OCI-LY3 (cell line): Measurements from ENCODE around the gene MED12L.
A peak's percentile ranks its signal among the peaks of the same experiment; 100 is the strongest.

Source experiments
- H2AFZ ChIP-seq: fragments of 200-600, 300-600 bp; shearing (Covaris generic); 2 replicates; pipeline ENCODE4 v1.6.0; 2014; ENCODE audit warnings: antibody characterized with exemption, low read depth, low read length
- H3K27ac ChIP-seq: fragments of 200-600, 300-600 bp; sonication (generic); 2 replicates; pipeline ENCODE4 v1.5.1; 2014; ENCODE audit warnings: mild to moderate bottlenecking, low read length, moderate library complexity, mixed read lengths
- H3K27me3 ChIP-seq: fragments of 200-600, 300-600 bp; sonication (generic); 2 replicates; pipeline ENCODE4 v1.6.1; 2014; ENCODE audit warnings: low read depth, low read length, mixed read lengths
- H3K36me3 ChIP-seq: fragments of 200-600, 300-600 bp; sonication (generic); replicated peaks from 2 replicates; pipeline ENCODE3; 2014; ENCODE audit warnings: low read depth, low read length, mixed read lengths
- H3K4me1 ChIP-seq: fragments of 300-600, 200-600 bp; sonication (generic); 2 replicates; pipeline ENCODE4 v1.6.1; 2014; ENCODE audit warnings: low read length, mixed read lengths
- H3K4me2 ChIP-seq: fragments of 200-600, 300-600 bp; sonication (generic); 2 replicates; pipeline ENCODE4 v1.6.1; 2014; ENCODE audit warnings: low read length, mixed read lengths
- H3K4me3 ChIP-seq: fragments of 300-600, 200-600 bp; sonication (generic); 2 replicates; pipeline ENCODE4 v1.5.1; 2014; ENCODE audit warnings: antibody characterized with exemption, mild to moderate bottlenecking, low read length, moderate library complexity
- H3K79me2 ChIP-seq: fragments of 300-600, 200-600 bp; shearing (Covaris generic); 2 replicates; pipeline ENCODE4 v1.6.1; 2014; ENCODE audit warnings: mild to moderate bottlenecking, low read length, mixed read lengths
- H3K9ac ChIP-seq: fragments of 300-600, 200-600 bp; shearing (Covaris generic); 2 replicates; pipeline ENCODE4 v1.6.0; 2014; ENCODE audit warnings: mild to moderate bottlenecking, low read length, moderate library complexity
- H3K9me3 ChIP-seq: fragments of 200-600, 300-600 bp; shearing (Covaris generic); 2 replicates; pipeline ENCODE4 v1.6.1; 2014; ENCODE audit warnings: low read length, mixed read lengths; ENCODE audit not compliant: insufficient read depth
- H4K20me1 ChIP-seq: fragments of 200-600, 300-600 bp; sonication (generic); 2 replicates; pipeline ENCODE4 v1.6.1; 2016; ENCODE audit warnings: low read length, mixed read lengths; ENCODE audit not compliant: insufficient read depth
- CTCF ChIP-seq: fragments of 200-600, 300-600 bp; sonication (generic); IDR thresholded peaks from 2 replicates; pipeline ENCODE4 v1.5.1; 2014; ENCODE audit warnings: antibody characterized with exemption, low read length, low read depth
- EZH2phosphoT487 ChIP-seq: fragments of 200-600 bp; shearing (Covaris generic); IDR thresholded peaks from 2 replicates; pipeline ENCODE4 v1.6.1; 2018; ENCODE audit warnings: antibody characterized with exemption, mixed run types, low read depth

MED12L gene

GRCh38 chr3:151144760-151145159 is 59.3 kb downstream of the MED12L start:
- no peak overlapping the region for H3K9ac ChIP-seq
- no peaks in the 10 kb centered on the region for H4K20me1 ChIP-seq
- no peaks in the 10 kb centered on the region for H3K36me3 ChIP-seq
- H3K79me2 ChIP-seq: no peaks in the 10 kb centered on the region
- no peak overlapping the region for H3K4me2 ChIP-seq
- no peak overlapping the region for H3K27ac ChIP-seq
- H3K4me1 ChIP-seq: peaks cover 32% of the 10 kb centered on the region
- H3K4me3 ChIP-seq: no peak overlapping the region
- H2AFZ ChIP-seq: no peak overlapping the region
- no peaks in the 10 kb centered on the region for H3K27me3 ChIP-seq
- TF ChIP-seq CTCF (no peak), EZH2phosphoT487 (no peak)
- H3K9me3 ChIP-seq: no peaks in the 10 kb centered on the region

- peak overlapping the region; percentile 92 for H3K4me2 ChIP-seq
- H3K4me3 ChIP-seq: peak overlapping the region; percentile 73
- H4K20me1 ChIP-seq: no peaks in the 10 kb centered on the region
Measured at GRCh38 chr3:151145713-151146070, 60.2 kb downstream of the MED12L start.

GRCh38 chr3:151146071-151146730 is 60.7 kb downstream of the MED12L start:
- H4K20me1 ChIP-seq: no peaks in the 10 kb centered on the region
- no peaks in the 10 kb centered on the region for H3K27me3 ChIP-seq
- no peak overlapping the region for H2AFZ ChIP-seq
- H3K4me1 ChIP-seq: peaks cover 32% of the 10 kb centered on the region
- no peak overlapping the region for H3K27ac ChIP-seq
- TF ChIP-seq EZH2phosphoT487: no peak
- peak; percentile 98 for TF ChIP-seq CTCF
- H3K79me2 ChIP-seq: no peaks in the 10 kb centered on the region
- peak overlapping the region; percentile 73 for H3K4me3 ChIP-seq
- H3K9me3 ChIP-seq: no peaks in the 10 kb centered on the region
- no peaks in the 10 kb centered on the region for H3K36me3 ChIP-seq
- peak overlapping the region; percentile 38 for H3K9ac ChIP-seq
- H3K4me2 ChIP-seq: peak overlapping the region; percentile 92

More at GRCh38 chr3:151145713-151146070, 60.2 kb downstream of the MED12L start:
- no peak overlapping the region for H2AFZ ChIP-seq
- no peaks in the 10 kb centered on the region for H3K27me3 ChIP-seq
- H3K4me1 ChIP-seq: peaks cover 32% of the 10 kb centered on the region
- H3K9ac ChIP-seq: peak overlapping the region; percentile 38
- H3K36me3 ChIP-seq: no peaks in the 10 kb centered on the region
- no peaks in the 10 kb centered on the region for H3K9me3 ChIP-seq
- H3K27ac ChIP-seq: no peak overlapping the region
- H3K79me2 ChIP-seq: no peaks in the 10 kb centered on the region
- TF ChIP-seq CTCF (no peak), EZH2phosphoT487 (no peak)

GRCh38 chr3:151146731-151147091 is 61.2 kb downstream of the MED12L start:
- Histone ChIP-seq H3K4me1 (peaks cover 32% of the 10 kb centered on the region), H3K9ac (no peak overlapping the region), H3K36me3 (no peaks in the 10 kb centered on the region), H3K27ac (no peak overlapping the region), H3K4me2 (peak overlapping the region; percentile 92), H2AFZ (no peak overlapping the region), H3K4me3 (peak overlapping the region; percentile 73), H3K79me2 (no peaks in the 10 kb centered on the region), H3K27me3 (no peaks in the 10 kb centered on the region), H3K9me3 (no peaks in the 10 kb centered on the region), H4K20me1 (no peaks in the 10 kb centered on the region)
- TF ChIP-seq EZH2phosphoT487 (no peak), CTCF (no peak)
